Measurements from ENCODE around the gene KCTD11.

KCTD11 gene

DNA sequence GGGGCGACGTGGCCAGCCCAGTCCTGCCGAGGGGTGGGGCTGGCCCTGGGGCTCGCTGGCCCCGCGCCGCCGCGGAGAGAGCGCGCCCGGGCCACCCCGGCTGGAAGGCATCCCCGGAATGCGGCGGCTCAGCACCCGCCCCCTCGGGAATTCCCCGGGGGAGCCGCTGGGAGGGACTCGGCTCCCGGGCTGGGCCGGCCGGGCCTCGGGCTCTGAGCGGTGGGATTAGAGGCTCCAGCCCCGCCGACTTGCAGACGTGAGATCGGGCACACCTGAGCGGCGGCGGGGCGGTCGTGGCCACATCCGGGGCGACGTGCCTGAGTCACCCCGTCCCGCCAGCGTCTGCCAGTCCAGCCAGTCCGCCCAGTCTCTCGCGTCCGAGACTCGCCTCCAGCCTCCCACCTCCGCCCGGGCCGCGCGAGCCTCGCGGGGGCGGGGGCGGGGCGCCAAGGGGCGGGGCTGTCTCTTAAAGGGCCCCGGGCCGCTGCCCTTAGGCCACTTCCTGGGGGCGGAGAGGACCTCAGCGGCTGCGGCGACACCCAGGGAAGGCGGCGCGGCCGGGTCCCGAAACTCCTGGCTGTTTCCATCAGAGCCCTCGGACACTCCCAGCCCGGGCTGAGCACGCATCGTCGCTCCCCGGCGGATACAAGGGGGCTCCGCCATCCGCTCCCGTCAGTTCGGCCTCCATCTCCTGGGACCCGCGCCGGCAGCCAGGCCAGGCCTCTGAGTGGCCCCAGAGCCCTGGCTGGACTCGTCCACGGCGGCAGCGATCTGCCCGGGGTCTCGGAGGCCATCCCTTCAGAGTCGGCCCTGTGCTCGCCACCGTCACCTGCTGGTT is at the start of gene KCTD11:
Gene KCTD11 (plus strand): TSS at position 498 of the 838 bp plus-strand sequence.
- H4K20me1 ChIP-seq = peaks cover 0 to 65% (median 7%) of the 10 kb centered on the region in 11 experiments; a peak in 8 of 22 replicates
- peak within 1 kb of the TSS; percentile 46 to 79 (median 74); a peak in 21 of 22 replicates for H3K27ac ChIP-seq
- H3K9ac ChIP-seq = peak within 1 kb of the TSS; percentile 71 to 85 (median 82)
- no peaks in the 10 kb centered on the region for H3K27me3 ChIP-seq
- peak within 1 kb of the TSS; percentile 92 to 100 (median 99) for H3K4me2 ChIP-seq
- H3K4me3 ChIP-seq = peak within 1 kb of the TSS; percentile 66 to 87 (median 79)
- no peaks in the 10 kb centered on the region for H3K9me3 ChIP-seq (replicated peaks in 1 of 11)
- H3K36me3 ChIP-seq = peaks cover 0 to 21% (median 17%) of the 10 kb centered on the region in 11 experiments; a peak in 16 of 22 replicates
- no peak for TF ChIP-seq Cebpa-rat (IDR thresholded peaks at IDR 0.05)
- H3K4me1 ChIP-seq = peaks cover 39 to 67% (median 54%) of the 10 kb centered on the region in 10 experiments

GRCh38 chr17:7304179-7304578 is 47.8 kb upstream of the KCTD11 start:
- Histone ChIP-seq H3K27ac (no peak overlapping the region), H3K4me2 (no peak overlapping the region), H3K27me3 (no peaks in the 10 kb centered on the region), H4K20me1 (peaks cover 9 to 15% (median 11%) of the 10 kb centered on the region in 11 experiments), H3K9me3 (replicated peaks in 1 of 11) (no peaks in the 10 kb centered on the region; a peak in 1 of 22 replicates), H3K36me3 (peaks cover 0 to 7% (median 2%) of the 10 kb centered on the region in 11 experiments; a peak in 17 of 22 replicates), H3K9ac (no peak overlapping the region), H3K4me3 (no peak overlapping the region), H3K4me1 (peaks cover 9 to 13% (median 11%) of the 10 kb centered on the region in 10 experiments)
- no peak for TF ChIP-seq Cebpa-rat (IDR thresholded peaks at IDR 0.05)

DNA sequence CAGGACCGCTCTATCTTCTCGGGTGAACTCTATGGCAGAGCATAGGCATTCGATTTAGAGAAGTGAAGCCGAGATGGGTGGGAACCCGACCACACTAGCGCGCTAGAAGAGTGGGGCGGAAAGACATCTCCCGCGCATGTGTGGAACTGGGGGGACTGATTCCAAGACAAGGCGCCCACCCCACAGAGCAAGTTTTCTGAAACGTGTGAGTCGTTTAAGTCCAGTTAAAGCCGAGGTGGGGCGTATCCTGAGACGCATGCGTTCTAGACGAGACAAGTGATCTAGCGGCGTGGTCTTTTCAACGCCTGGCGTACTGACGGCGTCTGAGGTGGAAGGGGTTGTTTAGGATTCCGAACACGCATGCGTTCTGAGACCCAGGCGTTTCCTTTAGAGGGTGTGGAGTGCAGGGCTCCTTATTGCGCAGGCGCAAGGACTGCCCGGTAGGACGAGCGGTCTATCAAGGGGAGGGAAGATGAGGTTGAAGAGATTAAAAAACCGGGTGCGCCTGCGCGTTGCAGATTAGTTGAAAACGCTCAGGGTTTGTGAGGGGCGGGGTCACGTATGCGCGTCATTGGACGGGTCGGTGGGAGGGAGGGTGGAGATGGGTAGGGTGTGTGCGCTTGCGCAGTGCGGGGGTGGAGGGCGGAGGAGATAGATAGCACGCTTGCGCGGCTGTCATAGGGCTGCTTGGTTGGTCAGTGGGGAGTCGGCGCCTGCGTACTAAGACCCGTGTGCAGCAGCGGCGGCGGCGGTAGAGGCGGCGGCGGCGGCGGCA is 44.9 kb upstream of the KCTD11 start, which contains the start of gene EIF5A:
Gene EIF5A (plus strand): TSS at position 718 of the 775 bp plus-strand sequence. CDS start 2,008 bp downstream, outside the sequence.
- Histone ChIP-seq H3K27ac (peak within 1 kb of the TSS; percentile 93 to 99 (median 97)), H3K36me3 (peaks cover 29 to 36% (median 31%) of the 10 kb centered on the region in 11 experiments), H3K9ac (peak within 1 kb of the TSS; percentile 94 to 100 (median 98)), H4K20me1 (peaks cover 39 to 44% (median 41%) of the 10 kb centered on the region in 11 experiments), H3K9me3 (replicated peaks in 1 of 11) (no peaks in the 10 kb centered on the region; a peak in 1 of 22 replicates), H3K27me3 (no peaks in the 10 kb centered on the region), H3K4me2 (peak within 1 kb of the TSS; percentile 81 to 99 (median 94)), H3K4me1 (peaks cover 34 to 42% (median 38%) of the 10 kb centered on the region in 10 experiments), H3K4me3 (peak within 1 kb of the TSS; percentile 87 to 100 (median 93))
- TF ChIP-seq Cebpa-rat (IDR thresholded peaks at IDR 0.05) = no peak

- Histone ChIP-seq H3K9ac (peak overlapping the region; percentile 94 to 100 (median 98)), H3K9me3 (replicated peaks in 1 of 11) (no peaks in the 10 kb centered on the region; a peak in 1 of 22 replicates), H3K4me3 (peak overlapping the region; percentile 87 to 100 (median 93)), H4K20me1 (peaks cover 47 to 53% (median 49%) of the 10 kb centered on the region in 11 experiments), H3K27ac (peak overlapping the region; percentile 93 to 99 (median 97)), H3K27me3 (no peaks in the 10 kb centered on the region), H3K4me2 (peak overlapping the region; percentile 81 to 99 (median 94)), H3K36me3 (peaks cover 37 to 45% (median 39%) of the 10 kb centered on the region in 11 experiments), H3K4me1 (peaks cover 40 to 51% (median 46%) of the 10 kb centered on the region in 10 experiments)
- TF ChIP-seq Cebpa-rat (IDR thresholded peaks at IDR 0.05) = no peak
Observed at GRCh38 chr17:7307686-7308624, 44.0 kb upstream of the KCTD11 start.

GRCh38 chr17:7308625-7309433 is 43.1 kb upstream of the KCTD11 start:
- Histone ChIP-seq H3K9me3 (replicated peaks in 1 of 11) (no peaks in the 10 kb centered on the region; a peak in 1 of 22 replicates), H3K9ac (peak overlapping the region; percentile 94 to 100 (median 98)), H4K20me1 (peaks cover 56 to 61% (median 58%) of the 10 kb centered on the region in 11 experiments), H3K4me2 (peak overlapping the region; percentile 81 to 99 (median 94)), H3K36me3 (peaks cover 46 to 54% (median 48%) of the 10 kb centered on the region in 11 experiments), H3K27ac (peak overlapping the region; percentile 93 to 99 (median 97)), H3K27me3 (no peaks in the 10 kb centered on the region), H3K4me3 (peak overlapping the region; percentile 87 to 100 (median 93)), H3K4me1 (peaks cover 49 to 60% (median 54%) of the 10 kb centered on the region in 10 experiments)
- TF ChIP-seq Cebpa-rat (IDR thresholded peaks at IDR 0.05) = no peak

DNA sequence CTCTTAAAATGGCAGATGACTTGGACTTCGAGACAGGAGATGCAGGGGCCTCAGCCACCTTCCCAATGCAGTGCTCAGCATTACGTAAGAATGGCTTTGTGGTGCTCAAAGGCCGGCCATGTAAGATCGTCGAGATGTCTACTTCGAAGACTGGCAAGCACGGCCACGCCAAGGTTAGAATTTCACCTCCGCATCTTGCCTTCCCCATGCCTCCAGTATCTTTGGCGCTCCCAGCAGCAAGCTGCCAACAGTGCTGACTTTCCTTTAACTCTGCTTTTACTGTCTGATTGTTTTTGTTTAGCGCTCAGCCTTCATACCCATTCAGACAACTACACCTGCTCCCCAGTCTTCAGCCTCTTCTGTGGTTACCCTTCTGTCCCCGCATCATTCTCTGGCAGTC is 42.3 kb upstream of the KCTD11 start:
- Histone ChIP-seq H4K20me1 (peaks cover 64 to 69% (median 66%) of the 10 kb centered on the region in 11 experiments), H3K4me1 (peaks cover 57 to 68% (median 61%) of the 10 kb centered on the region in 10 experiments), H3K9me3 (replicated peaks in 1 of 11) (no peaks in the 10 kb centered on the region), H3K27ac (peak overlapping the region in 7 of 11 experiments; percentile 94 to 99 (median 99); a peak in 10 of 22 replicates), H3K4me3 (peak overlapping the region; percentile 87 to 100 (median 93)), H3K4me2 (peak overlapping the region; percentile 81 to 99 (median 94)), H3K9ac (peak overlapping the region; percentile 94 to 100 (median 98); a peak in 21 of 22 replicates), H3K27me3 (no peaks in the 10 kb centered on the region), H3K36me3 (peaks cover 48 to 57% (median 50%) of the 10 kb centered on the region in 11 experiments)
- TF ChIP-seq Cebpa-rat (IDR thresholded peaks at IDR 0.05) = no peak

DNA sequence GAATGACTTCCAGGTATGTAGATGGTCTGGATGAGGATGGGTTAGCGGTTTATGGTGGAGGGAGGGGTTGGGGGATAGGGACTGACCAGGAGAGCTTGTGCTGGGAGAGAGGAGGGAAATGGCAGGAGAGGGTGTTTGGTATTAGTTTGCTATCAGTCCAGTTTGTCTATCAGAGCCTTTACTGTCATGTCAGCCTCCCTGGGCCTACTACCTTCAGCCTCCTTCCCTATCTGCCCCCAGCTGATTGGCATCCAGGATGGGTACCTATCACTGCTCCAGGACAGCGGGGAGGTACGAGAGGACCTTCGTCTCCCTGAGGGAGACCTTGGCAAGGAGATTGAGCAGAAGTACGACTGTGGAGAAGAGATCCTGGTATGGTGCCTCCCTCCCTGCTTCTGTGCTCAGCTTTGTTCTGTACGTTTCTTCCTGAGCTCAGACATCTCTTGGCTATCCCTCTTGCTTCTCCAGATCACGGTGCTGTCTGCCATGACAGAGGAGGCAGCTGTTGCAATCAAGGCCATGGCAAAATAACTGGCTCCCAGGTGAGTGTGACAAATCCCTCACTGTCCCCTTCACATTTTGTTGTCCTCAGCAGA is 40.8 kb upstream of the KCTD11 start:
- Histone ChIP-seq H3K27me3 (no peaks in the 10 kb centered on the region), H3K4me3 (no peak overlapping the region), H4K20me1 (peaks cover 64 to 73% (median 70%) of the 10 kb centered on the region in 11 experiments), H3K4me1 (peaks cover 58 to 69% (median 64%) of the 10 kb centered on the region in 10 experiments), H3K9me3 (replicated peaks in 1 of 11) (no peaks in the 10 kb centered on the region), H3K9ac (peak overlapping the region in 10 of 11 experiments; percentile 3 to 100 (median 26); a peak in 13 of 22 replicates), H3K27ac (no peak overlapping the region), H3K4me2 (peak overlapping the region in 9 of 11 experiments; percentile 8 to 99 (median 93); a peak in 14 of 22 replicates), H3K36me3 (peaks cover 48 to 63% (median 55%) of the 10 kb centered on the region in 11 experiments)
- no peak for TF ChIP-seq Cebpa-rat (IDR thresholded peaks at IDR 0.05)

Data from BLaER1 treated with 17β-estradiol and CSF1 and Interleukin-3, amounts not matched to agents 10 nM and 100 nM (cell line).